CD4-positive, alpha-beta T cell treated with Interleukin-1 beta for 1 hour (primary cell): Measurements from ENCODE around the gene ZFHX2.
"Not testable (repeated sequence)": the region's sequence is repeated elsewhere in the genome, so short reads cannot be mapped to it uniquely, and the experiment has no call there.

Experiments used
- DNase-seq, 2 donors: peaks; one replicate each; pipeline ENCODE4 v3.0.0-alpha.2; 2020 to 2022

ZFHX2 gene

DNA sequence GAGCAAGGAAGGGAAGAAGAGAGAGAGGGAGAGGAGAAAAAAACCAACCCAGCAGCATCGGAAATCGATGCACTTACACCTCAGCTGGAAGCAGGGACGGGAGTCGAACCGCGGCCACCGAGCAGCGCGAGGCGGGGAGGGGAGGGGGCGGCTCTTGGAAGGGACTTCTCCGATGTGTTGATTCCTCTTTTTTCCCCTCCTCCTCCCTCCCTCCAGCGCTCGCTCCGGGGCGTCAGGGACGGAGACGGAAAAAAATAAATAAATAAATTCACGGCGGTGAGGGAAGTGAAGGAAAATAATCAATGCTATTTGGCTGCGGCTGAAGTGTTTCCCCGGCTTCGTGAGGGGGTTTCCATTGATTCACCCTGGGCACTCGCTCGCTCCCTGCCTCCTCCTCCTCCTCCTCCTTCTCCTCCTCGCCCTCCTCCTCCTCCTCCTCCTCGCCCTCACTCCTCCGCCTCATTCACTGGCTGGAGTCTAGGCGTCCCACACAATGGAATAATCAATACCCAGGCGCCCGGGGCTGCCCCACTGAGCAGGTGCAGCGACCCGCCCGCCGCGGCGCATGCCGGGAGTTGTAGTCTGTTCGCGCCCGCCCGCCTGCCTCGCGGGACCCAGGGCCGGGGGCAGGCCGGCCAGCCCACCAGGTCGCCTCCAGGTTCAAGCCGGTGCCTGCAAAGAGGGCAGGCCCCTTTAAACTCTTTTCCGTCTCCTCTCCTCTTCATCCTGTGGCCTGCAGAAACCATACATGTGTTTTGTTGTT lies at the start of gene ZFHX2:
ZFHX2 (minus strand) TSS at position 500 of the 763 bp plus-strand sequence. CDS start 16,440 bp downstream, outside the sequence.
- DNase-seq: peak; percentile 67 to 79

DNA sequence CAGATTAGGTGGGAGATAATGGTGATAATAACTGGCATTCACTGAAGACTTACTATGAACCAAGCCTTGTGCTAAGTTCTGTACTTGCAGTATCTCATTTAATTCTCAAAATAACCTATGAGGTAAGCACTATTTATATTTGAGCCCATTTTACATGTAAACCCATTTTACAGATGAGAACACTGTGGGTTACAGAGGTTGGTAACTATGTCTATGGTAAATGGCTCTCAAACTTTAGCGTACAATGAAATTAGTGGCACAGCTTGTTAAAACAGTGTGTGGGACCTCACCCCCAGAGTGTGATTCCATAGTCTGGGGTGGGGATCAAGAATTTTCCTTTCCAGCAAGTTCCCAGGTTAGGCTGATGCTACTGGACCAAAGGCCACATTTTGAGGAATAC lies 49.2 kb upstream of the ZFHX2 start:
- DNase-seq: no peak

DNA sequence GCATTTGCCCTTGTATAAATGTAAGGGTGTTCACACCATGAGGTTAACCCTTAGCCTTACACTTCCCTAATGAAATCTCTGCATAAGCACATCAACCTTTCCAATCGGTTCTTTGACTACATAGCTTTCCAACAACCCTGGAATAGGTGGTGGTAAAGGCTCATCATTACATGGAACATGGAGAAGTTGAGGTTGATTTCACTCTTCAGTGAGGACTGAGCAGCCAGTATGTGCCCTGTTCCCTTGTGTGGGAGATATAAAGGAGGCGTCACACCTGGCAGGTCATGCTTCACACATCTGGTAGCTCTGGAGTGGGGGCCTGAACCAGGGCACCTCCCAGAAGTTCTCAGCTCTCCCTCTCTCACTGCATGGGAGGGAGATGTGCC lies 48.8 kb upstream of the ZFHX2 start:
- no peak for DNase-seq

DNA sequence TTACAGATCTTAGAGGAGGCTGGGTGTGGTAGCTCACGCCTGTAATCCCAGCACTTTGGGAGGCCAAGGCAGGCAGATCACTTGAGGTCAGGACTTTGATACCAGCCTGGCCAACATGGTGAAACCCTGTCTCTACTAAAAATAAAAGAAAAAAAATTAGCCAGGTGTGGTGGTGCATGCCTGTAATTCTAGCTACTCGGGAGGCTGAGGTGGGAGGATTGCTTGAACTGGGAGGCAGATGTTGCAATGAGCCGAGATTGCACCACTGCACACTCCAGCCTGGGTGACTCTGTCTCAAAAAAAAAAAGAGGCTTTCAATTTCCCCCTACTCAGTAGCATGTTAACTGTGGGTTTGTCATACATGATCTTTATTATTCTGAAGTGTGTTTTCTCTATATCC lies 42.6 kb upstream of the ZFHX2 start:
- DNase-seq: not testable (repeated sequence)

DNA sequence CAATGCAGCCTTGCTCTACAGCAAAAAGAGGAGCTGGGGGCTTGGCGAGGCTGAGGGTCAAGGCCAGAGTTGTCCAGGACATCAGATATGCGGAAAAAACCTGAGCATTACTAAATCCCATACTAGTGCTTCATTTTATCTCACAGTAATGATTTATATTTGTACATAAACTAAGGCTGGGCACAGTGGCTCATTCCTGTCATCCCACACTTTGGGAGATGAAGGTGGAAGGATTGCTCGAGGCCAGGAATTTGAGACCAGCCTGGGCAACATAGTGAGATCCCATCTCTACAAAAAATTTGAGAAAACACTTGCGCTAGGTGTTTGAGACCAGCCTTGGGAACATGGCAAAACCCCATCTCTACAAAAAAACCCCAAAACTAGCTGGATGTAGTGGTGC lies 38.6 kb upstream of the ZFHX2 start:
- DNase-seq: no peak

DNA sequence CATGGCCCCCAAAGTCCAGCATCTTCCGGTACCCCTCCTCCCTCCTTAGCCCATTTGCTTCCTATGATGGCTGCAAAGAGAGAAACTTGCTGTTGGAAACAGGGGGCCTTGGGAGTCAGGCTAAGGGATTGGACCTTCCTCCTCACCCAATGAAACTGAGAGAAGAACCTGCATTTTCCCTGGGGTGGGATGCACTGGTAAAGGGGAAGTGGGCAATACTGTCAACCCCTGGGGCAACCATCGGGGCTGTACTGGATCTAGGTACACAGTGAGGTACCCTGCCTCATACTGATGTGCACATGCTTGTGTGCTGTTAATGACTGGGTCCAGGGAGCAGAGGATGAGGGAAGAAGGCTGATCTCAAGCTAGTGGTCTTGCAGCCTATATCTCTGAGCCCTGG lies 38.0 kb upstream of the ZFHX2 start:
- no peak for DNase-seq

DNA sequence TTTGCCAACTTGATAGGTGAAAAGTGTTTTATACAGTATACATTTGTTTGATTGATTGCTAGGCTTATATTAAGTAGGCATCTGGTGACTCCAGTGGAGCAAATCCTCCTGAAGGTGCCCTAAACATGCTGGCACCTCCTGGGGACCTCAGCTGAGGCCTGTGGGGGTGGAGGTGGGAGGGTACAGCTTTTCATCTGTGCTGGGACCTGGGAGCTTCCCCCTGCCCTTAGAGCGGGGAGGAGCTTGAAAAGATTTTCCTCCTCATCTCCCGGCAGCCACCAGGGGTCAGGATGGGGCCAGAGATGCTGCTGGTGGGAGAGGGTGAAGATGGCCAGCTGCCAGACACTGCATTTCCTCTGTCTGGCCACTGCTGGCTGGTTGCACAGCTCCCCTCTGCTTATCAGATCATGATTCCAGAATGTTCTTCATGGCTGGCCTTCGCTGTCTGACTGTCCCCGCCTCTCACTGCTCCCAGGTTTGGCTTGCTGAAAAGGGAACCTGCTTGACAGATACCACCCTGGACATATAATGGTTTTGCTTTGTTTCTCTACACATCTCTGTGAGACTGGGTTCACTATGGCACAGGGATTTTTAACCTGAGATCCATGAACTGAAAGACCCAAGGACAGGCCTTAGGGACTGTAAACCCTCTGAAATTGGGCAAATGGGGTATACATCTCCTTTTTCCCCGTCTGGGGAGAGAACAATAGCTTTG lies 37.5 kb upstream of the ZFHX2 start:
- peak; percentile 82 to 85 for DNase-seq

DNA sequence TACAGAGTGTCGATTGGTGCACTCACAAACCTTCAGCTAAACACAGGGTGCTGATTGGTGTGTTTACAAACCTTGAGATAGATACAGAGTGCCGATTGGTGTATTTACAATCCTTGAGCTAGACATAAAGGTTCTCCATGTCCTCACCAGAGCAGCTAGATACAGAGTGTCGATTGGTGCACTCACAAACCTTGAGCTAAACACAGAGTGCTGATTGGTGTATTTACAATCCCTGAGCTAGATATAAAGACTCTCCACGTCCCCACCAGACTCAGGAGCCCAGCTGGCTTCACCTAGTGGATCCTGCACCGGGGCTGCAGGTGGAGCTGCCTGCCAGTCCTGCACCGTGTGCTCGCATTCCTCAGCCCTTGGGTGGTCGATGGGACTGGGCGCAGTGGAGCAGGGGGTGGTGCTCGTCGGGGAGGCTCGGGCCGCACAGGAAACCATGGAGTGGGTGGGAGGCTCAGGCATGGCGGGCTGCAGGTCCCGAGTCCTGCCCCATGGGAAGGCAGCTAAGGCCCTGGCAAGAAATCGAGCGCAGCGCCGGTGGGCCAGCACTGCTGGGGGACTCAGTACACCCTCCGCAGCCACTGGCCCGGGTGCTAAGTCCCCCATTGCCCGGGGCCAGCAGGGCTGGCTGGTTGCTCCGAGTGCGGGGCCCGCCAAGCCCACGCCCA lies 33.1 kb upstream of the ZFHX2 start:
- DNase-seq: not testable (repeated sequence)

DNA sequence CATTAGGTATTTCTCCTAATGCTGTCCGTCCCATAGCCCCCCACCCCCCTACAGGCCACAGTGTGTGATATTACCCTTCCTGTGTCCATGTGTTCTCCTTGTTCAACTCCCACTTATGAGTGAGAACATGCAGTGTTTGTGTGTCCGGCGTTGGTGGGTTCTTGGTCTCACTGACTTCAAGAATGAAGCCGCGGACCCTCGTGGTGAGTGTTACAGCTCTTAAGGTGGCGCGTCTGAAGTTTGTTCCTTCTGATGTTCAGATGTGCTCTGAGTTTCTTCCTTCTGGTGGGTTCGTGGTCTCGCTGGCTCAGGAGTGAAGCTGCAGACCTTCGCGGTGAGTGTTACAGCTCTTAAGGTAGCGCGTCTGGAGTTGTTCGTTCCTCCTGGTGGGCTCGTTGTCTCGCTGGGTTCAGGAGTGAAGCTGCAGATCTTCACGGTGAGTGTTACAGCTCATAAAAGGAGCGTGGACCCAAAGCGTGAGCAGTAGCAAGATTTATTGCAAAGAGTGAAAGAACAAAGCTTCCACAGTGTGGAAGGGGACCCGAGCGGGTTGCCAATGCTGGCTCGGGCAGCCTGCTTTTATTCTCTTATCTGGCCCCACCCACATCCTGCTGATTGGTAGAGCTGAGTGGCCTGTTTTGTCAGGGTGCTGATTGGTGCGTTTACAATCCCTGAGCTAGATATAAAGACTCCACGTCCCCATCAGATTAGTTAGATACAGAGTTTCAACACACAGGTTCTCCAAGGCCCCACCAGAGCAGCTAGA lies 32.4 kb upstream of the ZFHX2 start:
- not testable (repeated sequence) for DNase-seq

DNA sequence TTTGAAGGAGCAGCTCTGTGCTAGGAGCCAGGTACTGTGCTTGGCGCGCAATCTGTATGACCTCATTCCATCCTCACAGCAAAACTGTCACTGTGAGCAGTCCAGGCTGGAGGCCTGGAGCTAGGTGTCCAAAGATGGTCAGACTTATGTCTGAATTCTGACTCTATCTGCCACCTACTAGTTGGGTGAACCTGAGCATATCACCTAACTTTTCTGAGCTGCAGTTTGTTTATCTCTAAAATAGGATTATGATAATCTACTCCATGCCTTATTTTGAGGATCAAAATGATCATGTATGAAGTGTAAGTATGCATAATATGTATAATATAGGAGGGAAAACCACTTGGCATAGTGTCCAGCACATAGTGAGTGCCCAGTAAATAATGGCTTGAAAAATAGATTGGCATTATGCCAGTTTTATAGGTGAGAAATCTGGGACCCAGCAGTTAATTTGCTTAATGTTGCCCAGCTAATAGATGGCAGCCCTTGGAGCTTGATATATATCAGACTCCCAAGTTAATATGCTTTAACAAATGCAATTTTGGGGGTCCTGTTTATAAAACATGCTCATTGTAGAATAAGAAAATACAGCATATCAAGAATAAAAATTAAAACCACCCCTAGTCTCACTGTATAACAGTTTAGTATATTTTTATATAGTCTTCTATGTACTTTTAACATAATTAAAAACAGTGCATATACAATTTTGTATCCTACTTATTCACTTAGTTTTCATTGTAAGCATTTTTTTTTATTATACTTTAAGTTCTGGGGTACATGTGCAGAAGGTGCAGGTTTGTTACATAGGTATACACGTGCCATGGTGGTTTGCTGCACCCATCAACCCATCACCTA lies 31.6 kb upstream of the ZFHX2 start:
- no peak for DNase-seq

DNA sequence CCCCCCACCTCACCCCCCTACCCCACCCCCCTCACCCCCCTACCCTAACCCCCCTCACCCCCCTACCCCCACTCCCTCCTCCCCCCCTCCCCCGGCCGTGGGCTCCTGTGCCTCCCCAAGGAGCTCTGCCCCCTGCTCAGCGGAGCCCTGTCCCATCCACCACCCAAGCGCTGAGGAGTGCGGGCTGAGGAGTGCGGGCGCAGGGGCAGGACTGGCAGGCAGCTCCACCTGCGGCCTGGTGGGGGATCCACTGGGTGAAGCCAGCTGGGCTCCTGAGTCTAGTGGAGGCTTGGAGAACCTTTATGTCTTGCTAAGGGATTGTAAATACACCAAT lies 29.4 kb upstream of the ZFHX2 start:
- no peak for DNase-seq

DNA sequence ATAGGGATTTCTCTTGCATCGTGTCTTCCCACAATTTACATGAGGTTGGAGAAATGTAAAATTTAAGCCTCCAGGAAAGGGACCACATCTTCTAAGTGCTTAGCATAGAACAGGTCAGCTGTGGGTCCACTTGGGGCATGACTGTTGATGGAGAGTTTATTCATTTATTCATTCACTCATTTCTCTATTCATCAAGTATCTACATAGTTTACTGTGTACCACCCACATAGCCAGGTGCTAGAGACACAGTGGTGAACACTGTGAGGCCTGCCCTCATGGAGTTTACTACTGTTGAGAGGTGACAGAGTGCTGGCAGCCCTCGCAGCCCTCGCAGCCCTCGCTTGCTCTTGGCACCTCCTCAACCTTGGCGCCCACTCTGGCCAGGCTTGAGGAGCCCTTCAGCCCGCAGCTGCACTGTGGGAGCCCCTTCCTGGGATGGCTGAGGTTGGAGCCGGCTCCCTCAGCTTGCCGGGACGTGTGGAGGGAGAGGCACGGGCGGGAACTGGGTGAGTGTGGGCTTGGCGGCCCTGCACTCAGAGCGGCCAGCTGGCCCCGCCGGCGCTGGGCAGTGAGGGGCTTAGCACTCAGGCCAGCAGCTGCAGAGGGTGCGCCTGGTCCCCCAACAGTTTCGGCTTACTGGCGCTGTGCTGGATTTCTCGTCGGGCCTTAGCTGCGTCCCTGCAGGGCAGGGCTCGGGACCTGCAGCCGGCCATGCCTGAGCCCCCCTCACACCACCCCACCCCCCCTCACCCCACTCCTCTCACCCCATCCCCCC lies 28.8 kb upstream of the ZFHX2 start:
- no peak for DNase-seq

DNA sequence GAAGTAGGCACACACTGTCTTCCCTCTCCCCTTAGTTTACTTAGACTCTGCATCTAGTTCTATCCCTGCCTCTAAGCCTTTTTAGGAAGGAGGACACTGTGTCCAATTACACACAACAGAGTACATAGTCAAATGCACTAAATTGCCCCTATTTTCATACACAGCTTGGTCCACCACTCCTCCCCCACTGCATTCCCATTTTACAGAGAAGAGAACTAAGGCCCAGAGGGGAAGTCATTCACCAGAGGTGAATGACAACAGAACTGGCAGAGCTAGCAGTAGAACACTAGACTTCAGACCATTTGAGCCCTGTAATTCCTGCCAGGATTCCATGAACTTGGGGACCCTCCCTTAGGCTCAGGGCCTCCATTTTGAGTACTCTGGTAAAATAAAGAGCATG lies 28.2 kb upstream of the ZFHX2 start:
- no peak for DNase-seq

DNA sequence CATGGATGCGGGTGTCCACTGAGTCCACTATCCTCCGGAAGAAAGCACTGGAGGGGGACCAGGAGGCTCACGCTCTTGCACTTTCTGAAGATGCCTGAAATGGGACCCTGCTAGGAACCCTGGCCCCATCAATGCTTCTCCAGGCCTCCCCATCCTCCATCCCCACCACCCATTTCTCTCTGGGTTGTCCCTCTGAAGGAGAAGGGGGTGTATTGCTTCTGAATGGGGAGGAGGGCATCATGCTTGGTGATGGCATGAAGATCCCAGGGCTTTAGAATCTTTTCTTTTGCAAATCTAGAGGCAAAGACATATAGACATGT lies 27.7 kb upstream of the ZFHX2 start:
- no peak for DNase-seq

DNA sequence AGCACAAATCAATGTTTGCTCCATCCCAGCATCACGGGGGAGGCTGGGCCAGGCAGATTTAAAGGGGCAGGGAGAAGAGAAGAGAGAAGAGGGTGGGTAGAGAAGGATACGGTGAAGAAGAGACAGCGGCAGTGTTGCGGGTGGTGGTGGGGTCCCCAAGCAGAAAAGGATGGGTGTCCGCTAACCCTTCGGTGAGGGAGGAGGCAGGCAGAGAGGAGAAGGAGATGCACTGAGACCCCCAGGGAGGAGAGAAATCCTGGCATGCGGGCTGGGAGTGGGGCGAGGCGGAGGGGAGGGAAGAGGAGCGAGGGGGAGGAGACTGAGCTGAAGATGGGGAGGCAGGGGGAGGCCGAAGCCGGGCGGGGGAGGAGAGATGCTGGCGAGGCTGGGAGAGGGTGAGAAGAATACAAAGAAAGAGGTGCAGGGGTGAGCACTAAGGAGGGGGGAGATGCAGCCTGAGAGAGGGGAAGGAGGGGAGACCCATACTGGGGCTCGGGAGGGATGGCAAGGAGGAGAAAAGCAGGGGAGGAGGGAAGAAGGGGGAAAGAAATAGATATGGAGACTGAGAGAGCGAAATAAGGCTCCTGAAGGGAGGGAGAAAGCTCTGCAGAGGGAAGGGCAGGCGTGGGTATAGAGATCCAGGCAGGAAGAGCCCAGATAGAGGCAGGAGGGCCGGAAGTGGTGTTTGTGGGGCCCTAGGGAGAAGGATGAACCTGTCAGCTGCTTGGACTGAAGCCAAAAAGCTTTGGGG lies 27.2 kb upstream of the ZFHX2 start, which contains the start of gene JPH4:
JPH4 (minus strand) TSS at position 231 of the 751 bp plus-strand sequence. CDS start 1,337 bp downstream, outside the sequence.
- no peak for DNase-seq

DNA sequence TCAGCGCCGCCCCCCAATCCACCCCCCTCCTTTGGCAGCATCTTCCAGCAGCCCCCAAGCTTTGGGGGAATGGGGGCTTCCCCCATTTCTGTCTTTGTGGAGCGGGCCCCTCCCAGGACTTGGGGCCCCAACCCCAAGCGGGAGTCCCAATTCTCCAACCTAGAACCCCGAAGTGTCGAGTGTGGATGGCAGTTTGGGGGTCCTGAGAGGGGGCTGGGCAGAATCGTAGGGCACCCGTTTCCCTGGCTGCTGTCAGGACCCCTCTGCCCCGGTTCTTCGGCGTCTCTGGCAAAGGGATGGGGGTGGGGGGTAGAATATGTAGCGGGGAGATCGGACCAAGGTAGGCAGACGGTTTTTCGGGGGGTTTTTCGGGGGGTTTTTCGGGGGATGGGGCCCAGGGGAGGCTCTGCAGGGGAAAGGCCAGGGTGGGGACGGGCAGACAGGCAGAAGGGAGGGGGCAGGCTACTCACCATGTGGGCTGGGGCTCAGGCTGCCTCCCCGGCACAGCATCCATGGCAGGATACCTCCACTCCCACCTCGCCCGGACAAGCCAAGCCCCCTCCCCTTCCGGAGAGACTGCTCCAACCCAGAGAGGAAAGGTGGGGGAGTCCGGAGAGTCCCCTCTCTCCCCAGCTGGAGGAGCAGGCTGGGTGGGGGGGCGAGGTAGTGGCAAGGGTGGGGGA lies 26.3 kb upstream of the ZFHX2 start:
- DNase-seq: no peak

DNA sequence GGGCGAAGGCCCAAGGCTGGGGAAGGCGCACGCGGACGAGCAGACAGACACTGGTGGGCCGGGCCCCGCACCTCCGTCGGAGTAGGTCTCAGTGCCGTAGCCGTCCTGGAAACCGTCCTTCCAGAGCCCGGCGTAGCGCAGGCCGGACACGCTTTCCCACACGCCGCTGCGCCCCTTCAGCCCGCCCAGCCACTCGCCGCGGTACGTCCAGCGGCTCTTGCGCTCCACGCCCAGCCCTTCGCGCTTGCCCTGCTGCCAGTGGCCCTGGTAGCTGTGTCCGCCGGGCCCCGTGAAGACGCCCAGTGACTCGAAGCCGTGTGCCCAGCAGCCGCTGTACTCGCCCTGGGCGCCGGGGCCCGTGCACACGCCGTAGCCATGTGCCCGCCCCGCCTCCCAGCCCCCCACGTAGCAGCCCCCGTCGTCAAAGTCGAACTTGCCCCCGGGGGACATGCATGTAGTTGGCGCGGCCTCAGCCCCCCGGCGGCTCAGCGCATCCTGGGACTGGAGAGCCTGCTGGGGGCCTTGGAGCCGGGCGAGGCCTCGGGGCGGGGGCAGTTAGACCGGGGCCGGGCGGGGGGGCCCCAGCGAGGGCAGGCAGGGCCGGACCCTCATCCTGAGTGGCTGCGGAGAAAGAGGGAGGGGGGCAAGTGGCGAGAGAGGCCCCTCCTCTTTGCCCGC lies 25.6 kb upstream of the ZFHX2 start:
- DNase-seq: no peak

DNA sequence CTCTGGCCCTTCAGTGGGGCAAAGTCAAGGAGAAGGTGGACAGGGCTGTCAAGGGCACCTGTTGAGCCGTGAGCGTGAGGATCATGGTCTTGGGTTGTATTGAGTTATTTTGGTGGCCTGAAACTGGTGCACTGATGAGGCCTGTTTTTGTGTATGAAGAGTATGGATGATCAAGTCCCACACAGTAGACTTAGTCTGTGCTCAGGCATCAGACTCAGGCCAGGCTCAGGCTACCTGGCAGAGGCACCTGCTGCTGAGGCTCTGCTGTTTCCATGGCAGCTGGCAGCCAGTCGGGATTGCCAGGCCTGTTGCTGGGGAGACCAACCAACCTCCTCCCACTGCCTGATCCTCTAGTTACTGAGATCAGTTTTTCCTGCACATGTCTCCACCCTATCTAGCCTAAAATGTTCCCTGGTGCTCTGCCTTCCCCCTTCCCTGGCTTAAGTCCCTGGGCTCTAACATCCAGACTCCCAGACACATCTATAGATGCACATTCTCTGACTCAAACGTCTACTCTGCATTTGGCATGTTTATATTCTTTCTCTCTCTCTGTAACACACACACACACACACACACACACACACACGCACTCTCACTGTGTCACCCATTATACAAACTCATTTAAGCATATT lies 21.9 kb upstream of the ZFHX2 start:
- no peak for DNase-seq

DNA sequence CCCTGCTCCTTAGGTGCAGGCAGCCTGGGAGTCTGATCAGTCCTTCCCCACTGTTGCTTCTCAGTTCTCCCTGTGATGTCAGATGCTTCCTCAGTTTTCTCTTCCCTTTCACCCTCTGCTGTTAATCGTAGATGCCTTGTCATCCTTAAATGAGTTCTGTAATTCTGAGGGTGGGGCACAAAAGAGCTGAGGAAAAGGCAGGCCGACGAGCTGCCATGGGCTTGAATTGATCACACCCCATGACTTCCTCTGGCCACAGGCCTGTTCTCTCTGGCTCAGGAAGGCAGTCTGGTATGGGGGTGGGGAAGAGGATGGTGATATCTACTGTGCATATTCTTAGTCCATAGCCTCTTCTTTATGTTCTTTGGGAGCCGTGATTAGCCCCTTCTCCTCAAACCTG lies 21.3 kb upstream of the ZFHX2 start:
- peak in 1 of 2 donors; percentile 37 for DNase-seq
